Skeletal muscle satellite cell (primary cell): ENCODE results near the gene PRDM2. TPM values are rescaled to one million over a fixed set of nuclear protein-coding genes. Genes with fewer than 3 reads are reported as not detected.

Experiments
- H3K27me3 ChIP-seq: 2 replicates; pipeline ENCODE4 v1.7.0; 2013; ENCODE audit warnings: low read length; ENCODE audit not compliant: control insufficient read depth, insufficient read depth
- H3K36me3 ChIP-seq: 2 replicates; pipeline ENCODE4 v1.7.0; 2013; ENCODE audit warnings: mild to moderate bottlenecking, control low read depth, low read length; ENCODE audit not compliant: insufficient read depth
- H3K4me1 ChIP-seq: 2 replicates; pipeline ENCODE4 v1.7.0; 2013; ENCODE audit warnings: low read length; ENCODE audit not compliant: control insufficient read depth, insufficient read depth
- H3K4me2 ChIP-seq: 2 replicates; pipeline ENCODE4 v1.7.0; 2013; ENCODE audit warnings: mild to moderate bottlenecking, low read length
- H3K4me3 ChIP-seq: 2 replicates; pipeline ENCODE4 v1.7.0; 2013; ENCODE audit warnings: low read length
- H3K9ac ChIP-seq: 2 replicates; pipeline ENCODE4 v1.7.0; 2013; ENCODE audit warnings: mild to moderate bottlenecking, low read depth, low read length, moderate library complexity
- H3K9me3 ChIP-seq: replicated peaks from 2 replicates; pipeline ENCODE4 v1.7.0; 2013; ENCODE audit warnings: mild to moderate bottlenecking, control low read depth, low read length
- total RNA-seq: library from RNA; depleted of rRNA; stranded (reverse); fragments of >200 nt; gene quantifications from 2 replicates; pipeline ENCODE4 v1.2.3, GENCODE V29; 2012; rRNA removed

PRDM2 gene, protein sequence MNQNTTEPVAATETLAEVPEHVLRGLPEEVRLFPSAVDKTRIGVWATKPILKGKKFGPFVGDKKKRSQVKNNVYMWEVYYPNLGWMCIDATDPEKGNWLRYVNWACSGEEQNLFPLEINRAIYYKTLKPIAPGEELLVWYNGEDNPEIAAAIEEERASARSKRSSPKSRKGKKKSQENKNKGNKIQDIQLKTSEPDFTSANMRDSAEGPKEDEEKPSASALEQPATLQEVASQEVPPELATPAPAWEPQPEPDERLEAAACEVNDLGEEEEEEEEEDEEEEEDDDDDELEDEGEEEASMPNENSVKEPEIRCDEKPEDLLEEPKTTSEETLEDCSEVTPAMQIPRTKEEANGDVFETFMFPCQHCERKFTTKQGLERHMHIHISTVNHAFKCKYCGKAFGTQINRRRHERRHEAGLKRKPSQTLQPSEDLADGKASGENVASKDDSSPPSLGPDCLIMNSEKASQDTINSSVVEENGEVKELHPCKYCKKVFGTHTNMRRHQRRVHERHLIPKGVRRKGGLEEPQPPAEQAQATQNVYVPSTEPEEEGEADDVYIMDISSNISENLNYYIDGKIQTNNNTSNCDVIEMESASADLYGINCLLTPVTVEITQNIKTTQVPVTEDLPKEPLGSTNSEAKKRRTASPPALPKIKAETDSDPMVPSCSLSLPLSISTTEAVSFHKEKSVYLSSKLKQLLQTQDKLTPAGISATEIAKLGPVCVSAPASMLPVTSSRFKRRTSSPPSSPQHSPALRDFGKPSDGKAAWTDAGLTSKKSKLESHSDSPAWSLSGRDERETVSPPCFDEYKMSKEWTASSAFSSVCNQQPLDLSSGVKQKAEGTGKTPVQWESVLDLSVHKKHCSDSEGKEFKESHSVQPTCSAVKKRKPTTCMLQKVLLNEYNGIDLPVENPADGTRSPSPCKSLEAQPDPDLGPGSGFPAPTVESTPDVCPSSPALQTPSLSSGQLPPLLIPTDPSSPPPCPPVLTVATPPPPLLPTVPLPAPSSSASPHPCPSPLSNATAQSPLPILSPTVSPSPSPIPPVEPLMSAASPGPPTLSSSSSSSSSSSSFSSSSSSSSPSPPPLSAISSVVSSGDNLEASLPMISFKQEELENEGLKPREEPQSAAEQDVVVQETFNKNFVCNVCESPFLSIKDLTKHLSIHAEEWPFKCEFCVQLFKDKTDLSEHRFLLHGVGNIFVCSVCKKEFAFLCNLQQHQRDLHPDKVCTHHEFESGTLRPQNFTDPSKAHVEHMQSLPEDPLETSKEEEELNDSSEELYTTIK (N-terminal part only)
- total RNA-seq, result 7.9 and 9.0 TPM in 2 replicates

DNA sequence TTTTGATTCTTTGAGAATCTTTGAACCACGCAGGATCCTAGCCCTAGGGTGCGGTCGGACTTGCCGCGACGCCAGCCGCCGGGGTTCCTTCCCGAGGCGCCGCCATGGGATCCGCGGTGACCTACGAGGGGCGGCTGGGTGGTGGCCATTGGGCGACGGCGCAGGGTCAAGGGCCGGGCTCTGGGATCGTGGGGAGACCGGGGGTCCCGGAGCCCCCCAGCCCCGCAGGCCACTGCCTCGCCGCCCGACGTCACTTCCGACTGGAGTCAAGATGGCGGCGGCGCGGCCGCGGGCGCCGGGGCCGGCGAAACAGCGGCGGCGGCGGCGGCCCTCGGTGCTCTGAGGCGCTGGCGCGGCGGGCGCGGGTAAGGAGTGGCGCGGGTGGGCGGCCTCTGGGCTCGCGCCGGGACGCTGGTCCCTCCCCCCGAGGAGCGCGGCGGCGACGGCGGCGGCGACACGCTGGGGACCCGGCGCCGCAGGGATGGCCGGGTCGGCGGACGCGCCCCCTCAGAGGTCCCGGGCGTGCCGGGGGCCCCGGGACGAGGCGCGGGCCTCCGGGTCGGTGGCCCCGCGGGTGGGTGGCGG lies at the start of gene PRDM2:
TSS of gene PRDM2 (plus strand) at position 253 of the 585 bp plus-strand sequence. CDS start 15,418 bp downstream, outside the sequence.
- Histone ChIP-seq H3K27me3 (peaks cover 7% of the 10 kb centered on the region), H3K4me1 (peaks cover 13% of the 10 kb centered on the region), H3K9me3 (no peaks in the 10 kb centered on the region), H3K9ac (peak within 1 kb of the TSS; percentile 90), H3K4me3 (peak within 1 kb of the TSS; percentile 90), H3K4me2 (peak within 1 kb of the TSS; percentile 88), H3K36me3 (no peaks in the 10 kb centered on the region)

DNA sequence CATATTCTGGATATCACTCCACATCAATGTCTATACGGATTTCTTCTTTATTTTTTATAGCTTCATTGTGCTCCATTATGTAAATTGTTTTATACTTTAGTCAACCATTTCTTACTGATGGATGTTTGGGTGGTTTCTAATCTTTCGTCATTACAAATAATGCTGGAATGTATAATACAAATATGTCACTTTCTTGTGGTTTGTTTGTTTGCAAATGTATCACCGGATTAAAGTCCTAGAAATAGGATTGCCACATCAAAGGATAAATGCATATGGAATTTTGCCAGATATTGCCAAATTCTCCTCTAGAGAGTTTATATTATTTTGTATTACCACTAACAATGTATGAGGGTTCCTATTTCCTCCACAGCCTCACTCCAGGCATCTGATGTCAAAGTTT lies 48.7 kb upstream of the PRDM2 start:
- Histone ChIP-seq H3K27me3 (no peaks in the 10 kb centered on the region), H3K4me1 (no peaks in the 10 kb centered on the region), H3K4me3 (no peak overlapping the region), H3K36me3 (no peaks in the 10 kb centered on the region), H3K9ac (no peak overlapping the region), H3K9me3 (no peaks in the 10 kb centered on the region), H3K4me2 (no peak overlapping the region)

DNA sequence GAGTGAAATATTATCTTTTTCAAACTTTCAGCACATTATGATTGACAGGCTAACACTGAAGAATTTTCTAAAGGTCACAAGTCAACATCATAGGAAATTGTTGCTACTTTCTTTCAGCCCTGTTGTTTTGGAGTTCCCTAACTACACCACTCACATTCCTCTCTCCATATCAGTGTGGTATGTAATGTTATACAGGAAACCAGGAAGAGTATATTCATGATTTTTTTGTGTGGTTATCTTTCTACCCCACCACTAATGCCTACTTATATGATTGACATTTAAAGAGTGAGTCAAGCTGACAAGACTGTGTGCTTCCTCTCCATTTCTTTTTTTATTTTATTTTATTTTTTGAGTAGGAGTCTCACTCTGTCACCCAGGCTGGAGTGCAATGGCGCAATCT lies 47.8 kb upstream of the PRDM2 start:
- Histone ChIP-seq H3K4me3 (no peak overlapping the region), H3K9me3 (no peaks in the 10 kb centered on the region), H3K27me3 (no peaks in the 10 kb centered on the region), H3K9ac (no peak overlapping the region), H3K36me3 (no peaks in the 10 kb centered on the region), H3K4me2 (no peak overlapping the region), H3K4me1 (no peaks in the 10 kb centered on the region)

DNA sequence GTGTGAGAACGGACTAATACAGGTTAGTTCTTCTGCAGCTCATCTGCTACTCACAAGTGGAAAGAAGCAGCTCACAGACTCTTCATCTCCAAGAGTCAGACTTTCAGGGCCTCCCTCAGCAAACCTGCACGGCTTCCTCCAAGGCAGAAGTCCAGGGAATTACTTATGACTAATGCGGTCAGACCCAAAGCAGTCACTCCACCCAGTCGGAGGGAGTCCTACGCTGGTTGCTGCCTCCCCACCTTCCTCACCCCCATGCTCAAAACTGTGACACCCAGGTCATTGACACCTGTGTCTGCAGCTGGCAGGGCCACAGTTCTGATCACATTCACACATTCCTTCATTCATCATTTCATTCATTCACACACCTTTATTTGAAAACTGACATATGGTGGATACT lies 38.4 kb upstream of the PRDM2 start:
- no peak overlapping the region for H3K4me2 ChIP-seq
- H3K9ac ChIP-seq, result no peak overlapping the region
- no peaks in the 10 kb centered on the region for H3K9me3 ChIP-seq
- no peaks in the 10 kb centered on the region for H3K4me1 ChIP-seq
- H3K36me3 ChIP-seq, result no peaks in the 10 kb centered on the region
- H3K27me3 ChIP-seq, result no peaks in the 10 kb centered on the region
- no peak overlapping the region for H3K4me3 ChIP-seq

DNA sequence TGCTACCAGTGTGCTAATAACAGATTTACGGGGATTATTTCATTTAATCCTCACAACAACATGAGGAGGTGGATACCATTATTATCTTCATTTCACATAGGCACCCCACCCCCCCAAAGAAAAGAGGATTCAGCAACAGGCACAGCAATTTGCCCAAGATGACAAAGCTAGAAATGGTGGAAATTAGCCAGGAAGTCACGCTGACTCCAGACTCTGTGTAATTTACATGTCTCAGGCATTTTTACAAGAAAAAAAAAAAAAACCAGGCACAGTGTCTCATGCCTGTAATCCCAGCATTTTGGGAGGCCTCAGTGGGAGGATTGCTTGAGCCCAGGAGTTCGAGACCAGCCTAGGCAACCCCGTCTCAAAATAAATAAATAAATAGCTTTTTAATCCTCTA lies 37.5 kb upstream of the PRDM2 start:
- no peak overlapping the region for H3K4me3 ChIP-seq
- H3K4me2 ChIP-seq, result no peak overlapping the region
- no peaks in the 10 kb centered on the region for H3K9me3 ChIP-seq
- H3K4me1 ChIP-seq, result no peaks in the 10 kb centered on the region
- H3K36me3 ChIP-seq, result no peaks in the 10 kb centered on the region
- no peaks in the 10 kb centered on the region for H3K27me3 ChIP-seq
- H3K9ac ChIP-seq, result no peak overlapping the region

DNA sequence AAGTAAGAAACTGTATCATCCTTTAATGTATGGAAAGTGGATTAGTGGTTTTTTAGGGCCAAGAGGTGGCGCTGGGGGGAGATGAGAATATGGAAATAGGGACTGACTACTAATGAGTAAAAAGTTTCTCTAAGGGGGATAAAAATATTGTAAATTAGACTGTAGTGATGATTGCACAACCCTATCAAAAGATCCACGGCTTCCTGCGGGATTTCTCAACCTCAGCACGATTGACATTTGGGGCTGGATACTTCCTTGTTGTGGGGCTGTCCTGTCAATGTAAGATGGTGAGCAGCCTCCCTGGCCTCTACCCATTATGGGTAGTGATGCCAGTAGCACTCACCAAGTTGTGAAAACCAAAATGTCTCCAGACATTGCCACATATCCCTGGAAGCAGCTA lies 36.0 kb upstream of the PRDM2 start:
- Histone ChIP-seq H3K4me2 (no peak overlapping the region), H3K36me3 (no peaks in the 10 kb centered on the region), H3K9me3 (no peaks in the 10 kb centered on the region), H3K4me1 (no peaks in the 10 kb centered on the region), H3K27me3 (no peaks in the 10 kb centered on the region), H3K9ac (no peak overlapping the region), H3K4me3 (no peak overlapping the region)

DNA sequence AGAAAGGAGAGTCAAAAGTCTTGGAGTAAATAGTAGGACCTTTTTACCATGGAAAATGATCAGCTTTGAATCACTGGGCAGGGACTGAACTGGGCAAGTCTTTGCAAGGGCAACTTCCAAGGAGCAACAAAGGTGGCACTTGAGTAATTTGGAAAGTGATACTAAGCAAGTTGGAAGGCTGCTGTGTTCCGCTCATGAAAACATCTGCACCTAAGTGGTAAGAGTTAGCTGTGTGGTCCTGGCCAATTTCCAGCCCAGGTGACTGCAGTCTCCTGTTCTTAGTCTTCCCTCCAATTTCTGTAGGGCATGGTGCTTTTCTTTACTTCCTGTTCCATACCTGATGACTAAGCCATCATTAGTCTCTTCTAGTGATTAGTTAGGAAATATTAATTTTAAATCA lies 35.5 kb upstream of the PRDM2 start:
- H3K9me3 ChIP-seq, result no peaks in the 10 kb centered on the region
- H3K36me3 ChIP-seq, result no peaks in the 10 kb centered on the region
- no peaks in the 10 kb centered on the region for H3K4me1 ChIP-seq
- no peaks in the 10 kb centered on the region for H3K27me3 ChIP-seq
- H3K9ac ChIP-seq, result no peak overlapping the region
- no peak overlapping the region for H3K4me3 ChIP-seq
- H3K4me2 ChIP-seq, result no peak overlapping the region

DNA sequence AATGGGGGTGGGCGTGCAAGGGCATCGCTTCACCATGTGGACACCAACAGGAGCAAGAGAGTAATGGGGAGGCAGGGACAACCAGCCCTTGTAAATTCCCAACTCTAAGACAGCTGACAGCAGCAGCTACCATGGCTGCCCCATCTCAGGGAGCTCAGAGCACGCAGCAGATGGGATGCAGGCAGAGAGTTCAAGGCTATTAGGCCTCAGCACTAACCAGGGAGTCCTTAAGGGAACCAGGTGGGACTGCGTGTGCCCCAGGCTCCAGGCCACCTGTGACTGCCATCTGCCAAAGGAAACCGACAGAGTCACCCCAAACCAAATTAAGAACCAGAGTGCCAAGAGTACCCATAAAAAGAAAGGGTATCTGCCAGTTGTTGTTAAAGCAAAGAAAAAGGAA lies 33.7 kb upstream of the PRDM2 start:
- H3K4me1 ChIP-seq, result no peaks in the 10 kb centered on the region
- H3K36me3 ChIP-seq, result no peaks in the 10 kb centered on the region
- H3K9me3 ChIP-seq, result no peaks in the 10 kb centered on the region
- H3K4me2 ChIP-seq, result no peak overlapping the region
- no peak overlapping the region for H3K9ac ChIP-seq
- H3K4me3 ChIP-seq, result no peak overlapping the region
- no peaks in the 10 kb centered on the region for H3K27me3 ChIP-seq

DNA sequence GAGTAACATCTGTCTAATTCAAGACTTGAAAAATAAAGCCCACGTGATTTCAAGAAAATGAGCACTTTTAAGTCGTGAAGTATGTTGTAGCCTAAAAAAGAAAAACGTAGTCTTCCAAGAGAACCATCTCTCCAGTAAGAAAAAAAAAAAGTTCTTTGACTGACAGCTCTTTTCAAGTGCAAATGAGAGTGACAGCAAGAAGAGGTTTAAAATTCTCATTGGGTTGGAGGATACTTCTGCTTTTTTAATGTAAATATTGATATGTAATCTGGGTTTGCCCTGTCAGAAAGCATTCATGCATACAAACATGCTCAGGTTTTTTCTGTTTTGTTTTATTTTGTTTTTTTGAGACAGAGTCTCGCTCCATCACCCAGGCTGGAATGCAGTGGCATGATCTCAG lies 32.3 kb upstream of the PRDM2 start:
- Histone ChIP-seq H3K36me3 (no peaks in the 10 kb centered on the region), H3K9me3 (no peaks in the 10 kb centered on the region), H3K4me3 (no peak overlapping the region), H3K9ac (no peak overlapping the region), H3K4me1 (no peaks in the 10 kb centered on the region), H3K4me2 (no peak overlapping the region), H3K27me3 (no peaks in the 10 kb centered on the region)

DNA sequence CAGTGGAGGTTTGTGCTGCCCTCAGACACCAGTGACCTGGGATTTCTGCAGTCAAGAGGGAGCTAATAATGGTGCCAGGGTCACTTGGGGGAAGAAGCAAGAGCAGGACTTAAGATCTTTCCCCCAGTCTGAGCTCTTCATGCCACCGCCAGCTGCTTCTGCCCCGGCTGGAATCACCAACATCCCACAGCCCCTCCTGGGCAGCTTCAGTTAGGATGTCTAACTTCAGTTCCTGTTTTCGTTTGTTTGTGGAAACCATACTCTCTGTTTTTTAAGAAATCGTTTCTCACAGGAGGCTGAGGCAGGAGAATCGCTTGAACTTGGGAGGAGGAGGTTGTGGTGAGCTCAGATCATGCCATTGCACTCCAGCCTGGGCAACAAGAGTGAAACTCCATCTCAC lies 25.6 kb upstream of the PRDM2 start:
- Histone ChIP-seq H3K36me3 (no peaks in the 10 kb centered on the region), H3K4me3 (no peak overlapping the region), H3K9ac (no peak overlapping the region), H3K9me3 (no peaks in the 10 kb centered on the region), H3K4me1 (no peaks in the 10 kb centered on the region), H3K27me3 (peaks cover 4% of the 10 kb centered on the region), H3K4me2 (no peak overlapping the region)

DNA sequence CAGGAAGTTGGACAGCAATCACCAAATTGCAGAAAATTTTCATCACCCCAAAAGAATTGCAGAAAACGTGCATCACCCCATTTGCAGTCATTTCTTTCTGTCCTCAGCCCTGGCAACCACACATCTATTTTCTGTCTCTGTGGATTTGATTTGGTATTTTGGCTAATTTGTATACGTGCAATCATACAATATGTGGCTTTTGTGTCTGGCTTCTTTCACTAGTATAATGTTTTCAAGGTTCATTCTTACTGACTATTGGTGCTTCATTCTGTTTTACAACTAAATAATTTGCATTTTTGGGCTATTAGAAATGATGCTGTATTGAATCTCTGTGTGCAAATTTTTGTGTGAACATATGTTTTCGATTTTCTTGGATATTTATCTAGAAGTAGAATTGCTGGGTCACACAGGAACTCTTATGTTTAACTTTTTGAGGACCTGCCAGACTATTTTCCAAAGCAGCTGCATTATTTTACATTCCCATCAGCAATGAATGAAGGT lies 24.8 kb upstream of the PRDM2 start:
- H3K4me1 ChIP-seq, result no peaks in the 10 kb centered on the region
- H3K9ac ChIP-seq, result no peak overlapping the region
- no peaks in the 10 kb centered on the region for H3K9me3 ChIP-seq
- H3K36me3 ChIP-seq, result no peaks in the 10 kb centered on the region
- H3K4me2 ChIP-seq, result no peak overlapping the region
- H3K4me3 ChIP-seq, result no peak overlapping the region
- peaks cover 4% of the 10 kb centered on the region for H3K27me3 ChIP-seq
